ENCODE results near the gene TOR2A.

DNA sequence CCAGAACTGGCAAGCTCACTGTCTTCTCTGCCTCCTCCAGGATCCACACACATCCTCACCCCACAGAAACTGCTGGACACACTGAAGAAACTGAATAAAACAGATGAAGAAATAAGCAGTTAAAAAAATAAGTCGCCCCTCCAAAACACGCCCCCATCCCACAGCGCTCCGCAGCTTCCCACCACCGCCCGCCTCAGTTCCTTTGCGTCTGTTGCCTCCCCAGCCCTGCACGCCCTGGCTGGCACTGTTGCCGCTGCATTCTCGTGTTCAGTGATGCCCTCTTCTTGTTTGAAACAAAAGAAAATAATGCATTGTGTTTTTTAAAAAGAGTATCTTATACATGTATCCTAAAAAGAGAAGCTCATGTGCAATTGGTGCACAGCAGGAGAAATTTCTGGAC is 44.4 kb downstream of the TOR2A start:
- TF ChIP-seq POLR2AphosphoS5 (IDR thresholded peaks at IDR 0.05; ENCODE audit: borderline replicate concordance, low read depth, low read length) (no peak), EZH2 (IDR thresholded peaks at IDR 0.05) (no peak), FOXP2 (optimal IDR thresholded peaks at IDR 0.05; ENCODE audit: control extremely low read depth, extremely low read length, insufficient read depth) (no peak)
